Activated naive CD4-positive, alpha-beta T cell treated with anti-CD3 and anti-CD28 coated beads for 36 hours (primary cell): ENCODE results near the gene TMEM161A. TPM values are rescaled to one million over a fixed set of nuclear protein-coding genes. Genes with fewer than 3 reads are reported as not detected.

Experiments used
- CTCF ChIA-PET: fragments of 350-600 bp; sonication (Branson Sonifier 250); formaldehyde crosslinking; loops from one replicate; lab custom pipeline; 2021; ENCODE audit warnings: antibody characterized with exemption; lab: Charles Lee
- DNase-seq: peaks from one replicate; pipeline ENCODE4 v3.0.0-alpha.2; 2020
- H3K27ac Mint-ChIP-seq: one replicate; pipeline ENCODE4 v1.8.0; 2021; ENCODE audit warnings: mild to moderate bottlenecking, mixed read lengths
- H3K27me3 Mint-ChIP-seq: one replicate; pipeline ENCODE4 v1.8.0; 2021; ENCODE audit warnings: low read depth, mixed read lengths
- H3K36me3 Mint-ChIP-seq: one replicate; pipeline ENCODE4 v1.8.0; 2021; ENCODE audit warnings: low read depth, mixed read lengths
- H3K4me1 Mint-ChIP-seq: one replicate; pipeline ENCODE4 v1.8.0; 2021; ENCODE audit warnings: low read depth, mixed read lengths
- H3K4me3 Mint-ChIP-seq: one replicate; pipeline ENCODE4 v1.8.0; 2021; ENCODE audit warnings: mild to moderate bottlenecking, moderate library complexity, mixed read lengths
- H3K9me3 Mint-ChIP-seq: one replicate; pipeline ENCODE4 v1.8.0; 2021; ENCODE audit warnings: mixed read lengths
- intact Hi-C: fragments of 100-400 bp; cut with micrococcal nuclease; formaldehyde crosslinking; loops from one replicate; pipeline ENCODE4 v1.15.1; 2023
- total RNA-seq, 2 experiments: library from RNA; stranded (reverse); gene quantifications; one replicate each; pipeline ENCODE4 v1.2.3, GENCODE V29; 2021

Gene TMEM161A
- total RNA-seq, 2 experiments from 2014 or later = 18.1 to 18.3 TPM

- no peak within 1 kb of the TSS for H3K27ac Mint-ChIP-seq
- intact Hi-C loops = no loop called here
- no peaks in the 10 kb centered on the region for H3K36me3 Mint-ChIP-seq
- H3K27me3 Mint-ChIP-seq = no peaks in the 10 kb centered on the region
- CTCF ChIA-PET = no interaction called here
- no peaks in the 10 kb centered on the region for H3K9me3 Mint-ChIP-seq
- peak within 1 kb of the TSS; percentile 28 for H3K4me3 Mint-ChIP-seq
- peaks cover 11% of the 10 kb centered on the region for H3K4me1 Mint-ChIP-seq
- DNase-seq = peak; percentile 74
Observed at GRCh38 chr19:19170053-19170872, 32.0 kb upstream of the TMEM161A start, which contains the start of gene MEF2B. TSS of gene MEF2B (minus strand) at chr19:19170263. CDS start at chr19:19150735, 19,528 bp downstream.

DNA sequence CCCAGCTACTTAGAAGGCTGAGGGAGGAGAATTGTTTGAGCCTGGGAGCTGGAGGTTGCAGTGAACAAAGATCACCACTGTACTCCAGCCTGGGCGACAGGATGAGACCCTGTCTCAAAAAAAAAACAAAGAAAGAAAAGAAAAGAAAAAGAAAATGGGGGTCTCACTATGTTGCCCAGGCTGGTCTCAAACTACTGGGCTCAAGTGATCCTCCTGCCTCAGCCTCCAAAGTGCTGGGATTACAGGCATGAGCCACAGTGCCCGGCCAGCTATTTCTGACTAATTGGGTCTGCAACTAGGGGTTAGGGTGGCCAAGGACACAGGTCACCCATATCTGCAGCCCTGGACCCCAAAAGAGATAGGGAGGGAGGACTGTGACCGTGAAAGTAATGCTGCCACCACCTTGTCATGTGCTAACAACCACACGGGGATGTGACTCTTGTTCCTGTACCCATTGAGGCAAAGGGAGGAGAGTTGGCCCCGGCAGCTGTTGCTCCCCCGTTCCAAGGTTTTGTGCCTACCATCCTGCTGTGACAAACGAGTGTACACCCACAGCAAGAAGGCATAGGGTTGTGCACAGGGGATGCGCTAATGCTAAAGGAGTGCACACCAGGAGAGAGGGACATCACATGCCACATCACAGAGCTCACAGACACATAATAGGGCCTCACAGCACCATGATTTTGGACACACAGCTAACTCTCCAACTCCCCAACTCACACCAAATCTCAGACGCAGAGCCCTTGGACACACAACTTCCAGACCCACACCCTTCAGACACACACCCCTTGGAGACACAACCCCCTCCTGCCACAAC, 31.2 kb upstream of the TMEM161A start:
- no peak overlapping the region for H3K4me3 Mint-ChIP-seq
- intact Hi-C loops = no loop called here
- no peaks in the 10 kb centered on the region for H3K36me3 Mint-ChIP-seq
- no peak overlapping the region for H3K27ac Mint-ChIP-seq
- peaks cover 11% of the 10 kb centered on the region for H3K4me1 Mint-ChIP-seq
- no peaks in the 10 kb centered on the region for H3K9me3 Mint-ChIP-seq
- no peaks in the 10 kb centered on the region for H3K27me3 Mint-ChIP-seq
- no peak for DNase-seq
- CTCF ChIA-PET = no interaction called here

- peaks cover 11% of the 10 kb centered on the region for H3K4me1 Mint-ChIP-seq
- intact Hi-C loops = no loop called here
- H3K27ac Mint-ChIP-seq = no peak overlapping the region
- H3K4me3 Mint-ChIP-seq = no peak overlapping the region
- CTCF ChIA-PET = no interaction called here
- no peaks in the 10 kb centered on the region for H3K27me3 Mint-ChIP-seq
- no peaks in the 10 kb centered on the region for H3K36me3 Mint-ChIP-seq
- H3K9me3 Mint-ChIP-seq = no peaks in the 10 kb centered on the region
- no peak for DNase-seq
Observed at GRCh38 chr19:19167612-19168011, 29.3 kb upstream of the TMEM161A start.

DNA sequence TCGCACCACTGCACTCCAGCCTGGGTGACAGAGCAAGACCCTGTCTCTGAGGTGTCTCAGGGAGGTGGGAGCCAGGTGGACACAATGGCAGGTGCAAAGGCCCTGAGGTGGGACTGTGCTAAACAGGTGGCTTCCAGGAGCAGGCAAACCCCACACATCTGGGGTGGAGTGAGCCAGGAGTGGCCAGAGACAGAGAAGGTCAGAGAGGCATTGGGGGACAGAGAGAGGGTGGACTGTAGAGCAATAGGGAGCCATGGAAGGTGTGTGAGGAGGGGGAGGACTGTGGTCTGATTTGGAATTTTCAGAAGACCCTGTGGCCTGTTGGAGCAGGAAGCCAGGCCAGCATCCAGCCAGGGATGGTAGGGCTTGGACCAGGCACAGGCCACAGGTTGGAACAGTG, 27.1 kb upstream of the TMEM161A start:
- no peaks in the 10 kb centered on the region for H3K36me3 Mint-ChIP-seq
- intact Hi-C loops = no loop called here
- H3K27ac Mint-ChIP-seq = no peak overlapping the region
- DNase-seq = no peak
- CTCF ChIA-PET = interaction anchor here (1.5 kb wide), 1 partner anchor 9 kb away, joined by 3 read pairs; no protein-coding TSS in a partner anchor
- H3K27me3 Mint-ChIP-seq = no peaks in the 10 kb centered on the region
- H3K4me1 Mint-ChIP-seq = peaks cover 9% of the 10 kb centered on the region
- H3K4me3 Mint-ChIP-seq = no peak overlapping the region
- no peaks in the 10 kb centered on the region for H3K9me3 Mint-ChIP-seq

- no peaks in the 10 kb centered on the region for H3K36me3 Mint-ChIP-seq
- no peak overlapping the region for H3K27ac Mint-ChIP-seq
- DNase-seq = no peak
- H3K9me3 Mint-ChIP-seq = no peaks in the 10 kb centered on the region
- intact Hi-C loops = no loop called here
- H3K4me1 Mint-ChIP-seq = peaks cover 3% of the 10 kb centered on the region
- H3K27me3 Mint-ChIP-seq = no peaks in the 10 kb centered on the region
- CTCF ChIA-PET = no interaction called here
- no peak overlapping the region for H3K4me3 Mint-ChIP-seq
Observed at GRCh38 chr19:19162495-19162894, 24.2 kb upstream of the TMEM161A start.

GRCh38 chr19:19160461-19161035, 22.3 kb upstream of the TMEM161A start:
- no peaks in the 10 kb centered on the region for H3K9me3 Mint-ChIP-seq
- CTCF ChIA-PET = interaction anchor here (0.5 kb wide), 2 partner anchors 23 to 640 kb away, joined by 3 to 4 read pairs; no protein-coding TSS in a partner anchor

GRCh38 chr19:19159534-19159933, 21.3 kb upstream of the TMEM161A start:
- peaks cover 5% of the 10 kb centered on the region for H3K36me3 Mint-ChIP-seq
- H3K27me3 Mint-ChIP-seq = no peaks in the 10 kb centered on the region
- CTCF ChIA-PET = interaction anchor here (1.4 kb wide), 1 partner anchor 15 kb away, joined by 4 read pairs; no protein-coding TSS in a partner anchor
- no peak overlapping the region for H3K4me3 Mint-ChIP-seq
- no peaks in the 10 kb centered on the region for H3K9me3 Mint-ChIP-seq
- no peak for DNase-seq
- peaks cover 3% of the 10 kb centered on the region for H3K4me1 Mint-ChIP-seq
- H3K27ac Mint-ChIP-seq = no peak overlapping the region
- intact Hi-C loops = no loop called here

More at GRCh38 chr19:19160461-19161035, 22.3 kb upstream of the TMEM161A start:
- Mint-ChIP-seq H3K36me3 (peaks cover 3% of the 10 kb centered on the region), H3K27me3 (no peaks in the 10 kb centered on the region), H3K4me1 (peaks cover 3% of the 10 kb centered on the region), H3K4me3 (no peak overlapping the region), H3K27ac (no peak overlapping the region)
- DNase-seq = no peak
- intact Hi-C loops = no loop called here

- DNase-seq = no peak
- intact Hi-C loops = no loop called here
- Mint-ChIP-seq H3K9me3 (no peaks in the 10 kb centered on the region), H3K27me3 (no peaks in the 10 kb centered on the region), H3K36me3 (peaks cover 5% of the 10 kb centered on the region), H3K4me1 (peaks cover 3% of the 10 kb centered on the region), H3K27ac (no peak overlapping the region), H3K4me3 (no peak overlapping the region)
- CTCF ChIA-PET = interaction anchor here (0.6 to 5.3 kb wide), 5 partner anchors 11 to 538 kb away, joined by 3 to 30 read pairs (median 3); no protein-coding TSS in a partner anchor
Observed at GRCh38 chr19:19157808-19158207, 19.5 kb upstream of the TMEM161A start.

GRCh38 chr19:19155495-19156219, 17.4 kb upstream of the TMEM161A start:
- Mint-ChIP-seq H3K4me3 (no peak overlapping the region), H3K4me1 (no peaks in the 10 kb centered on the region), H3K9me3 (no peaks in the 10 kb centered on the region), H3K36me3 (peaks cover 5% of the 10 kb centered on the region), H3K27ac (no peak overlapping the region), H3K27me3 (no peaks in the 10 kb centered on the region)
- DNase-seq = no peak
- CTCF ChIA-PET = interaction anchor here (0.8 to 5.3 kb wide), 4 partner anchors 8 to 69 kb away, joined by 4 to 30 read pairs (median 5); no protein-coding TSS in a partner anchor
- intact Hi-C loops = no loop called here

DNA sequence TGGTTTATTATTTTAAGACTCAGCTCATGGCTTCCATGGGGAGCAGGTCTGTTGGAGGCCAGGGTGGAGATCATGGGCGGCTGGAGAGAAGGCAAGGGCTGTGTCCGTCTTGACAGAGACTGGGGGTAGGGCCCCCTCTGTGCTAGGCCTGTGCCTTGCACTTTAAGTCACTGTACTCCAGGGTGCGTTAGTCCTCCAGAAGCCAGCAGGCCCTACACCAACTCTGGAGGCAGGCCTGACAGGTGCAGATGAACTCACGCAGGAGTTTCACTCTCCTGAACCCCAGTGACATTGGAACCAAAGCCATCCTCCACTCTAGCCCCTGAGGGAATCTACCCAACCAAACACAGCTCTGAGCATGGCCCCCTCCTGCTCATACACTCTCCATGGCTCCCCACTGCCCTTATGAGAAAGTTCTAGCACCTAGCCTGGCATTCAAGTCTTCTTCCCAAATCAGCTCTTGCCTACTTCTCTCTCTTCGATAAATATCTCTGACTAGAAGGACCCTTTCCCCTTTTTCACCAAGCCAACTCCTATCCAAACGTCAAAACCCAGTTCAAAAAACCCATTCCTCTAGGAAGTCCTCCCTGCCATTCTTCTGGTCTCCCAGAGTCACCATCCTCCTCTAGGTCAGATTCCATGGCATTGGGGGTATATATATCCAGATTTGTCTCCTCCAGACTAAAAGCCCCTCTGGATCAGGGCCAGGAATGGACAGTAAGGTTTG, 16.7 kb upstream of the TMEM161A start:
- H3K27me3 Mint-ChIP-seq = no peaks in the 10 kb centered on the region
- CTCF ChIA-PET = interaction anchor here (1.7 to 5.3 kb wide), 2 partner anchors 9 to 21 kb away, joined by 4 to 30 read pairs; no protein-coding TSS in a partner anchor
- no peak for DNase-seq
- no peak overlapping the region for H3K4me3 Mint-ChIP-seq
- peaks cover 5% of the 10 kb centered on the region for H3K36me3 Mint-ChIP-seq
- no peaks in the 10 kb centered on the region for H3K4me1 Mint-ChIP-seq
- no peaks in the 10 kb centered on the region for H3K9me3 Mint-ChIP-seq
- intact Hi-C loops = no loop called here
- H3K27ac Mint-ChIP-seq = no peak overlapping the region
